PC-3 (cell line): Measurements from ENCODE around the gene ACTL7A.

Experiments
- CTCF ChIP-seq: fragments of 300-600 bp; sonication (generic); conservative IDR thresholded peaks from 2 replicates; pipeline ENCODE4 v1.5.1; 2017; ENCODE audit warnings: antibody characterized with exemption, low read depth, mild to moderate bottlenecking, low read length
- EZH2 ChIP-seq: fragments of 300-600 bp; sonication (generic); IDR thresholded peaks from one replicate; pipeline ENCODE4 v1.6.1; 2017; ENCODE audit warnings: antibody characterized with exemption, mild to moderate bottlenecking, low read length; ENCODE audit not compliant: unreplicated experiment
- EZH2phosphoT487 ChIP-seq: fragments of 300-600 bp; sonication (generic); IDR thresholded peaks from 2 replicates; pipeline ENCODE4 v1.6.1; 2018; ENCODE audit warnings: mild to moderate bottlenecking, antibody characterized with exemption, low read length, borderline replicate concordance

- no peak for TF ChIP-seq CTCF
- no peak for TF ChIP-seq EZH2
- no peak for TF ChIP-seq EZH2phosphoT487
Measured at GRCh38 chr9:108905494-108905893, 43.4 kb downstream of the ACTL7A start.
